Renal pelvis (tissue), 4 donors: ENCODE measurements around the gene RASSF3. TPM values are rescaled to one million over a fixed set of nuclear protein-coding genes. Genes with fewer than 3 reads are reported as not detected.
"Not testable (repeated sequence)": the region's sequence is repeated elsewhere in the genome, so short reads cannot be mapped to it uniquely, and the experiment has no call there.

Experiments
- DNase-seq: peaks from one replicate; pipeline ENCODE4 v3.0.0-alpha.2; 2013
- polyA plus RNA-seq, 3 donors: library from polyadenylated mRNA; unstranded; fragments of 120-200 nt; gene quantifications; one replicate each; pipeline ENCODE4 v1.2.1, GENCODE V29; 2013; ENCODE audit not compliant: insufficient read length in 3 of 3

RASSF3 gene
- polyA plus RNA-seq, 3 donors = 16.5 to 19.0 (median 18.3) TPM

DNA sequence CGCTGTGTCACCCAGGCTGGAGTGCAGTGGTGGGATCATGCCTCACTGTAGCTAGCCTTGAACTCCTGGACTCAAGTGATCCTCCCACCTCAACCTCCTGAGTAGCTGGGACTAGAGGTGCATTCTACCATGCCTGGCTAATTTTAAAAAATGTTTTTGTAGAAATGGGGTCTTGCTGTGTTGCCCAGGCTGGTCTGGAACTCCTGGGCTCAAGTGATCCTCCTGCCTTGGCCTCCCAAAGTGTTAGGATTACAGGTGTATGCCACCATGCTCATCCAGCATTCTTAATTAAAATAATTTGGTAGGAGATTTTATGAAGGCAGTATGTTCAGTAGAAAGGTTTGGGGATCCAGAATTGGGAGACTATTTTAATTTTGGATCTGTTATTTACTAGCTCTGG is 16.3 kb downstream of the RASSF3 start:
- DNase-seq = not testable (repeated sequence)

DNA sequence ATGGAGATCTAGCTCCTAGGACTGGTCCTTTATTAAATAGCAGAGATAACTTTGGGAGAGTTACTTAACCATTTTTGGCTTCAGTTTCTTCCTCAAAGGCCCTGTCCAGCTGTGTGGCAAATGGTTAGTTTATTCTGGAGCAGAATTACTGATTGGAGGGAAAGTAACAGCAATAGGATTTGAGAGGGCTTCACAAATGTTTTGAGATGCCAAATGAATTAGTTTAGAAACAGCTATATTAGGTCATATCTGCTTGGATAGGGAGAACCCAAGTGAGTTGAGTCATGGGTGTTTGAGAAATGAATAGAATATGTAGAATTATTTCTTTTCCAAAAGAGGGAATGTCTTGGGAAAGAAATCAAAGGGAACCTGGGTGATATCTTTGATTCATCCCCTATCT is 17.5 kb downstream of the RASSF3 start:
- no peak for DNase-seq

DNA sequence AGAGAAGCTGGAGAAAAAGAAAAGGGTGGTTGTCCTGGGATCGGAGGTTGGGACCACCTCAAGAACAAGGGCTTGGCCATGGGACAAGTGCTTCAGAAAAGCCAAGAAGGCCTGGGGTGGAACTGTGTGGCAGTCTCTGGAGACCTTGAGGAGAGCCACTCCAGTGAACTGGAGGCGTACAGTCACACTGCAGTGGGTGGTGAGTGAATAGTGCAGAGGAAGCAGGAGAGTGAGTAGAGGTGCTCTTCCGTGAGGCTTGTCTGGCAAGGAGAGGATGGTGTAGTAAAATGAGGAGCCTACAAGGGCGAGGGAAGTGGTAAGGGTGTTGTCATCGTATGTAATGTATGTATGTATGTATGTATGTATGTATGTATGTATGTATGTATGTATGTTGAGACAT is 20.9 kb downstream of the RASSF3 start:
- no peak for DNase-seq

DNA sequence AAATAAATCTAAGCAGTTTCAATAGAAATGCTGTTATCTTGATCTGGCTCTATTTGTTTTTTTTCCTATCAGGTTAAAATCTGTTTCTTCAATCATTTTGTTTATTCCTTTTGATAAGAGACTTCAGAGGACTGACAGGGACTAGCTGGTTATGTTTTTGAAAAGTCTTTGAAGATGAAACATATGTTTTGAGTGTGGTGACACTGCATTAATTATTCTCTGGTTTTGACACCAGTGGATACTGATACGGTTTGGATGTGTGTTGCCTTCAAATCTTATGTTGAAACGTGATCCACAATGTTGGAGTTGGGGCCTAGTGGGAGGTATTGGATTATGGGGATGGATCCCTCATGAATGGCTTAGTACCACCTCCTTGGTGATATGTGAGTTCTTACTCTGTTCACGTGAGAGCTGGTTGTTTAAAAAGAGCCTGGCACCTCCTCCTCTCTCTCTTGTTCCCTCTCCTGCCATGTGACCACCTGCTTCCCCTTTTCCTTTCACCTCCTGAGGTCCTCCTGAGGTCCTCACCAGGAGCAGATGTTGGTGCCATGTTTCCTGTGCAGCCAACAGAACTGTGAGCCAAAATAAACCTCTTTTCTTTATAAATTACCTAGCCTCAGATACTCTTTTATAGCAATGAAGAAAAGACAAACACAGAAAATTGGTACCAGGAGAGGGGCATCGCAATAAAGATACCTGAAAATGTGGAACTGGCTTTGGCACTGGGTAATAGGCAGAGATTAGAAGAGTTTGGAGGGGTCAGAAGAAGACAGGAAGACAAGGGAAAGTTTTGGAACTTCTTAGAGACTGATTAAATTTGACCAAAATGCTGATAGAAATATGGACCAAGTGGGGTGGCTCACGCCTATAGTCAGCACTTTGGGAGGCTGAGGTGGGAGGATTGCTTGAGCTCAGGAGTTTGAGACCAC is 23.0 kb downstream of the RASSF3 start:
- no peak for DNase-seq

DNA sequence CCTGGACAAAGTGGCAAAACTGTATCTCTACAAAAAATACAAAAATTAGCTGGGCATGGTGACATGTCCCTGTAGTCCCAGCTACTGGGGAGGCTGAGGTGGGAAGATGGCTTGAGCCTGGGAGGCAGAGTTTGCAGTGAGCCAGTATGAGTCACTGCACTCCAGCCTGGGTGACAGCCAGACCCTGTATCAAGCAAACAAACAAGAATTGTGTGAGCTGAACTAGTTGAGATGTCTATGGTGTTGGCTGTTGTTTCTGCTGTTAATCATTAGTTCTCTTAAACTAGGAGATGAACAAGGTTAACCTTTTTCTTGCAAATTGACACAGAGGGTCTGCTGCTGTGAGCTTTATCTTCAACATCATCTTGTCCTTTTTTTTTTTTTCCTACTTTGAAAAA is 23.6 kb downstream of the RASSF3 start:
- no peak for DNase-seq

DNA sequence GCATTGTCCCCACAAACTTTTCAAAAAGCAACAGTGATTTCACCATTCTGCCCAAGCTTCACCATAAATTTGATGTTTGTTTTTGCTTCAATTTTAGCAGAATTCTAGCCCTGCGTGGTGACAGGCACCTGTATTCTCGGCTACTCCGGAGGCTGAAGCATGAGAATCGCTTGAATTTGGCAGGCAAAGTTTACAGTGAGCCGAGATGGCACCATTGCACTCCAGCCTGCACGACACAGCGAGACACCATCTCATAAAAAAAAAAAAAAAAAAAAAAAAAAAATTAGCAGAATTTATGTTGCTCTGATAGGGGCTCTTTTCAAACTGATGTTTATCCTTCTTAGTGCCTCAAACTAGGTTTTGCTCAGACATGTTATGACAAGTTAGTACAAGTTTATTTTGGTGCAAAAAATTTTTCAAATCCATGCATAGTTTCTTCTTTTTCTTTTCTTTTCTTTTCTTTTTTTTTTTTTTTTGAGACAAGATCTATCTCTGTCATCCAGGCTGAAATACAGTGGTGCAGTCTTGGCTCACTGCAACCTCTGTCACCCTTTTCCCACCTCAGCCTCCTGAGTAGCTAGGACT is 24.3 kb downstream of the RASSF3 start:
- DNase-seq = no peak

DNA sequence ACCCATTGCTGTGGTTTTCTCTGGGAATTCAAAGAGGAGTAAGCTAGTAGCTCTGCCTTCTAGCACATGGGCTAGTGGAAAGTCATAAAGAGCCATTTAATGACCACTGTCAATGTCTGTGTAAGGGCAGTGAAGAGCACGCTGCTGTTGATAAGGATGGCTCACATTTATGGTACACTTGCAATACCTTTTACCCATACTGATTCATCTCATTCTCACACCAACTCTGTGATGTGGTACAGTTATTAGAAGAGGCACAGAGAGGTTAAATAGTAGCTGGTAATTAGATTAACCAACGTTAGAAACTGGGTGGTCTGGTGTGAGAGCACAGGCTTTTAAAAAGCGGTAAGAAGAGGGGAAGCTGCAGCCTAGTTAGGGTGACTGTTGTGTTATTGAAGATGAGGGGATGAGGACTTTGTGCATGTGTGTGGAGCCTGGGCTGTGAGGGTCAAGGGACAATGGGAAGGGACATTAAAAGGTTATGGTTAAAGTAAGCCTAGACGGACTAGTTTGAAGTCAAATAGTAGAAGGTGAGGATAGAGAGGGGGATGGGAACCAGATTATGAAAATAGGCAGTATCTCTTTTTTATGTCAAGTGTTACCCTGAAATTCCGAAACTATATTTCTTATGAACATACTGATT is 25.2 kb downstream of the RASSF3 start:
- DNase-seq = no peak

DNA sequence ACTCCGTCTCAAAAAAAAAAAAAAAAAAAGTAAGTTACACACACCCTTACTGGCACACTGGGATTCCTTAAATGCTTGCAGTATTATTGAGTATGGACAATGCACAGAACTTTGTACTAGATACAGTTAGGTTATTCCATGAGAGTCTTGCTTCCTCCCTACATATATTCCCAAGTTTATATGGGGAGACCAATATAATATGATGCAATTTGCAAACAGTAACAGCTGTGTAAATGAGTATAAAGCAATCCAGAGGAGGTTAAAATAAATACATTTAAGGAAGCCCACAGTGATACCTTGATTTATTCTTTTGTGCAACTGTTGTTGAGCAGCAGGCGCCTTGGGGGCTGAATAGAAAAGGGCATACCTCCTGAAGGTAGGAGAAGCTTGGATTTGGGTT is 26.6 kb downstream of the RASSF3 start:
- no peak for DNase-seq

DNA sequence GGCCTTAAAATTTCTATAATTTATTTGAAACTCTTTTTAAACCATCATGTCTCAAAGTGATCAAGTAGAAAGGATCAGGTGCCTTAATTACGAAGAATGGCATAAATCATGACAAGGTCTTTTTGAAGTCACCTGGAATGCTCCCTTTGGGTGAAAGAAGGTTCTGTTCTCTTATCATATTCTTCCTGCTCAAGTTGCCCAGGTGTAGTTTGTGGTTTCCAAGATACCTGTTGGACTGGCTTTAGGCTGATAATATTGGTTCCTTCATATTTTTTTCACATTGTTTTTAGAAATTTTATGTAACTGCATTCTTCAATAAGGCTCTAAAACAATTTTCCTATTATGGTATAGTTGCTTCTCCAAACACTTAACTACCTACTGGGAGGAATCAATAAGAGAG is 29.2 kb downstream of the RASSF3 start:
- no peak for DNase-seq

DNA sequence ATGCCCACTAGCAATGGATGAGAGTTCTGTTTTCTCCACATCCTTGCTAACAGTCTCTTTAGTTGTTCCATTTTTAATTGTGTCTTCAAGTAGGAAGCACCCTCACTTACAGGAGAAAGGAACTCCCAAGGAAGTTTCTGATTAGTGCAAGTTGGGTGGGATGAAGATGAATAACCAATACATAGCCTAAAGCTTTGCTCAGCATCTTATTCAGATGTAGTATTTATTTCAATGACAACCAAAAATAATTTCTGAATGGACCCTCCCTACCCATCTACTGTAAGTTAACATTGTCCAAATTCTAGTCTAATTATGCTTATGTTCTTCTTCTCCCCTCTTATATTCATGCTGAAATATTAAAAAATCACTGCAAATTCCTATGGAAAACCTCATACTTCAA is 36.0 kb downstream of the RASSF3 start:
- no peak for DNase-seq

DNA sequence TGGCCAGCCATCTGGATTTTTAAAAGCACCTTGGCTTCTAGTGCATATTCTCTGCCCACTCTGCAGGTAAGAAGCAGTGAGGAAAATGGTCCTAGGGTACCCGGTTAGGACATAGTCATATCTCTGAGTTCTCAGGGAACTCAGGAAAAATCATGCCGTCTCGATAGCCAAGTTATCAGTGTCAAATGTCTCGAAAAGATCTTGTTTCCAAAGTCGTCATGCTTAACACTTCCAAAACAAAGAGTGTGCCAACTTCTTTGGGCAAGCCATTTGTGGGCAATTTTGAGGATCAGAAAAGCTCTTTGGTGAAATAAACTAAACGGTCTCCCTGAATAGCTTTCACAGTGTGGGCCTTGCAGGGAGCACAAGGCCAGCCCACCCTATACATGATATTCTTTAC is 39.2 kb downstream of the RASSF3 start:
- DNase-seq = no peak

DNA sequence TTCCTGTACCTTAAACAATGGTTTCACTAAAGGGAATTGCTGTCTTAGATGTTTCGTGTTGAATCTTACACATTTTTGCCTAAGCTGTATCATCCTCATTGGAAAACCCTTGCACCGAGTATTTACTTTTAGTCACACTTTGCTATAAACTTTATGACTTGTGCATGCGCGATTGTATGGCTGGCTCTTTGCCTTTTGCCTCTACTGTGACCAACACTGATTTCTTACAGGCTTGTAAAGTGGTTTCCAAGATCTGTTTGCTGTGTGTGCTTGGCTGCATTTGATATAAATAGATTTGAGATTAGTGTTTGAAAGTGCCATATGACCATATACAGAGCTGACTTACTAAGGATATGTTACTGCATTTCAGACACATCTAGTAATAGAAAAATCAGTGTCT is 40.5 kb downstream of the RASSF3 start:
- no peak for DNase-seq

DNA sequence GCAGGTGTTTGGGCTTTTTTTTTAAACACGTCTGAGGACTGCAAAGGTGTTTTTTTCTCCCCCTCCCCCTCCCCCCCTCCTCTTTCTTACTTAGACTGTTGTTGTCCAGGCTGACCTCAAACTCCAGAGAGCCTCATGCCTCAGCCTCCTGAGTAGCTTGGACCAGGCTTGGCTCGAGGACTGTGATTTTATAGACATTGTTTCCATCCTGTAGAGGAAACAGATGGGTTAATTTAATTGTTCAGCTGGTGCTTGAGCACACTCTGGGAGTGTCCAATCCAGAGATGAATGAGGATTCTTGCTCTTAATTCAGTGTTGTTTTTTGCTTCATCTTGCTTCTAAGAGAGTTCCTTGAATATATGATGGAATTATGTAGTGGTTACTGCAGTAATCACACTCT is 42.1 kb downstream of the RASSF3 start:
- DNase-seq = no peak

DNA sequence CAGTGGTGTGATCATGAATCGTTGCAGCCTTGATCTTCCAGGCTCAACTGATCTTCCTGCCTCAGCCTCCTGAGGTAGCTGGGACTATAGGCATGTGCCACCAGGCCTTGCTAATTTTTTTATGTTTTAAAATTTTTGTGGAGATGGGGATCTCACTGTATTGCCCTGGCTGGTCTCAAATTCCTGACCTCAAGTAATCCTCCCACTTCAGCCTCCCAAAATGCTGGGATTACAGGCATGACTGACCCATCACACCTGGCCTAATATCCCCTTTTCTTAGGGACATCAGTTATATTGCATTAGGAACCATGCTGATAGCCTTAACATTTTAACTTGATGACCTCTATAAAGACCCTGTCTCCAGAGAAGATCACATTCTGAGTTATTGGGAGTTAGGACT is 42.8 kb downstream of the RASSF3 start:
- DNase-seq = no peak

DNA sequence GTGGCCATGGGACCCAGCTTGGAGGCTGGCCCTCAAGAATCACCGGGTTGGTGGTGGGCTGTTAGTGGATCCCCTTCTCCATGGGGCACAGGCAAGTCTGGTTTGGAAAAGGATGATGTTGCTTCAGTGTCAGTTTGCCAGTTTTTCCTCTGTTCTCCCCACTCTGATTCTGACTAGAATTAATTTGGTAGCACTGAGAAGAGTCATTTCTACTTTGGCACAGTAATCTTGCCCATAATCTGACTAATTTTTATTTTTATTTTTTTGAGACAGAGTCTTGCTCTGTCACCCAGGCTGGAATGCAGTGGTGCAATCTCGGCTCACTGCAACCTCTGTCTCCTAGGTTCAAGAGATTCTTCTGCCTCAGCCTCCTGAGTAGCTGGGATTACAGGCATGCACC is 43.6 kb downstream of the RASSF3 start:
- DNase-seq = not testable (repeated sequence)

DNA sequence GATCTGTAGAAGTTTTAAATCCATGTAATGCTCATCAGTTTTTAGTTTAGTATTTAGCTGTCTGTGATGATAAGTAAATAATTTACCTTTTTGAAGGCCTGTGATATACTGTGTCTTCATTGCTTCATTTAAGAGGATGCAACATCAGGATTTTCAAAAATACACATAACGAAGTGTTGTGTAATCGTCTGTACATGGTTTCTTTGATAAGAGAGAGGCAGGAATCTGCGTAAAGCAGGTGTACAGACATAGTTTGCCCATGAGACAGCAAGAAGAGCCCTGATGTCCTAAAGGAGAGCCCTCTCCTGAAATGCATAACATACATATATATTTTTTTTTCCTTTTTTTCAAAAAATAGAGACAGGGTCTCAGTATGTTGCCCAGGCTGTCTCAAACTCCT is 44.8 kb downstream of the RASSF3 start:
- DNase-seq = no peak

DNA sequence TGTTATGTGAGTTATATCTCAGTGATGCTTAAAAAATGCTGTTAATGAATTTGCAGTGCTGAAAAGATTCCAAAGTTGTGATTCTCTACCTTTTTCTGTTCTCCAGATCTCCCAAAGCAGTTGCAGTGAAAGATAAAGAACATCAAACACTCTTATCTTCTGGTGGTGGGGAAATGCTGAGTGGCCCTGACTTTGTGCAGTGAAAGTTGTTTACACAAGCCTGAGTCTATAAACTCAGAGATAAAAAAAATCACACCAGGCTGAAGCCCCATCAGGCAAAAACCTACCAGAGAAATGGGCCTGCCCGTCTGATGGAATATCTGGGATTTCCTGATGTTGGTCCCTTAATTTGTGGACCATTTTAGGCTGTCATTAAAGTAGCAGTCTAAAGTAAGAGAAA is 46.1 kb downstream of the RASSF3 start:
- DNase-seq = no peak

DNA sequence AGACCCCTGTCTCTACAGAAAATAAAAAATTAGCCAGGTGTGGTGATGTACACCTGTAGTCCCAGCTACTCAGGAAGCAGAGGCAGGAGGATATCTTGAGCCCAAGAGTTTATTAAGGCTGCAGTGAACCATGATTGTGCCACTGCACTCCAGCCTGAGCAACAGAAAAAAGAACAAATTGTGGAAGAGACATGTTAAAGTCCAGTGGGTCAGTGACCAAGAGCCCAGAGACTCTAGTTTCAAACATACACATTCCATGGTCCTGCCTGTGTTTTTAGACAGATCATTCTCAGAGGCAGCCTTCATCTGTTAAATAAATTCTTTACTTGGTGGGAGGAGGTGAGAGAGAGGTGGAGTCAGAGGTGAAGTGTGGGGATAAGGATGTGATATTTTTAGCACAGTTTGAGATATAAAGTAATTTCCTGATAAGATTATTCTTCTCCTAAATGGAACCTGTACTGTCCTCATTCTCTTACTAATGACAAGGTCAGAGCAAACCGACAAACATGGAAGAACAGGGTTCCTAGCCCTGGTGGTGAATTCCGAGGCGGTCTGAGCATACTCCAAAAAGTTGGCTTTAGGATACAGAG is 48.7 kb downstream of the RASSF3 start:
- no peak for DNase-seq

DNA sequence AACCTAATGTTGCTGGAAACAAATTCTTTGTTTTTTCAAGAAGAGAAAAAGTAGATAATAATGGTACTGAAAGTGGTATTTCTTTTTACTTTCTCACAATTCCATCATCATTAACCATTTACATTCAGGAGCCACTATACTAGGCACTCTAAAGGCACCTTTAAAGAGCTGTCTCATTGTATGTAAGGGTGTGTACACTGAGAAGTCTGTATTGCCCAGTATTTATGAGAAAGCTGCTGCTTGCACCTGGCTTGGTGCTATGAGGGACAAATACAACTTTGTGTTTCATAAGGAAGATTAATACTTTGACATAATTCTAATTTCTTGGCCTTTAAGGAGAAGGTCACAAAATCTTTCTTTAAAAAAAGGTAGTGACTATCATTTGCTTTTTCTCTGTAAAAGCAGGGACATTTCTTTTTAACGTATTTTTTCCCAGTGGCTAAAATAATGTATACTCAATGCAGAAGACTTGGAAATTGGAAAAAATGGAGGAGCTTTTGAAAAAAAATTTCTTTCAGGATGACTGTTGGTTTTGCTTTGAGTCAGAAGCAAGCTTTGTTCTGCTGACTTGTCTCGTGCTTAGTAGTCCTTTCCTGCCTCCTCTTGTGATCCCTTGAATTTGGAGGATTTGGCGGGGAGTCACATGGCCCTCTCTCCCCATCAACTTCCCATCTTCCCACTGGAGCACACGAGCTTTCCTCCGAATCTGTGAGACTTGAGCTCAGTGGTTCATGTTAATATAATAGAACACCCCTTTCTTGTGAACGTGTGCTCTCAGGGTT is 50.1 kb downstream of the RASSF3 start:
- DNase-seq = no peak

DNA sequence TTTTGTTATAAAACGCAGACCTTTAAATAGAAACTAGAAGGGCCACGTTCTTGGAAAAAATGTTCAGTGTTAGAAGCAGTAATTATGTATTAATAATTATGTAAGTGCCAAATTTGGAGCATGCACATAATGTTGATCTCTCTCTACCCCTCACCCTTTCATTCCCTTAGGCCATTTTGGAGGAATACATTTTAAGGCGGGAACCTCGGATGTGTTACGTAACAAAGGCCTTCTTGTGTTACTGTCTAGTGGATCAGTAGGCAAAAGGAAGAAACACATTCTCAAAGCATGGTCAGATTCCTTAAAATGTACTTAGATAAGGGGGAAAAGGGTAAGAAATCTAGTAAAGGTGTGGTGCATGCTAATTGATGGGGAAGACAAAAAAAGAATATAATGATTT is 52.7 kb downstream of the RASSF3 start:
- no peak for DNase-seq

DNA sequence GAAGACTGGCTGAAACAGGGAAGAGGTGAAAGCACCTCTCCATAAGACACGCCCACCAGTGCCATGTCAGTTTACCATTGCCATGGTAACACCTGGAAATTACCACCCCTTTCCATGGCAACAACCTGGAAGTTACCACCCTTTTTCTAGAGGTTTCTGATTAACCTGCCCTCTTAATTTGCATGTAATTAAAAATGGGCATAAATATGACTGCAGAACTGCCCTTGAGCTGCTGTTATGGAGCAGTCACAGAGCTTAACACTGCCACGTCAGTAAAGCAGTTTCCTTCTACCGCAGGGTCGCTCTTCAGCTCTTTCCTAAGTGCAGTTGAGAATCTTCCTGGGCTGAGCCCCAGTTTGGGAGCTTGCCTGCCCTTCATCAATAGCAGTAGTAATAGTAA is 55.2 kb downstream of the RASSF3 start:
- DNase-seq = no peak
